H9 (cell line): Measurements from ENCODE around the gene UBAC2. TPM values are rescaled to one million over a fixed set of nuclear protein-coding genes. Genes with fewer than 3 reads are reported as not detected.

Source experiments
- DNase-seq: peaks from one replicate; pipeline ENCODE4 v3.0.0-alpha.2; 2017
- H2AFZ ChIP-seq: one replicate; pipeline ENCODE4 v1.6.1; 2013; ENCODE audit warnings: mild to moderate bottlenecking, low read length, control low read depth, moderate library complexity
- H2AK5ac ChIP-seq: 2 replicates; pipeline ENCODE4 v1.6.1; 2013; ENCODE audit warnings: low read length, control low read depth, mixed read lengths; ENCODE audit not compliant: insufficient read length
- H2BK120ac ChIP-seq: one replicate; pipeline ENCODE4 v1.6.1; 2013; ENCODE audit warnings: low read depth, mild to moderate bottlenecking, low read length, control low read depth, inconsistent platforms; ENCODE audit not compliant: poor library complexity, severe bottlenecking
- H2BK12ac ChIP-seq: 2 replicates; pipeline ENCODE4 v1.6.1; 2013; ENCODE audit warnings: low read length, control low read depth, mixed read lengths, low read depth; ENCODE audit not compliant: insufficient read length
- H2BK15ac ChIP-seq: 2 replicates; pipeline ENCODE4 v1.6.1; 2013; ENCODE audit warnings: low read depth, low read length, control low read depth
- H2BK20ac ChIP-seq: one replicate; pipeline ENCODE4 v1.6.1; 2013; ENCODE audit warnings: low read depth, mild to moderate bottlenecking, low read length, control low read depth, inconsistent platforms; ENCODE audit not compliant: poor library complexity, severe bottlenecking
- H2BK5ac ChIP-seq: 2 replicates; pipeline ENCODE4 v1.6.1; 2013; ENCODE audit warnings: low read length, control low read depth, mixed read lengths; ENCODE audit not compliant: insufficient read length
- H3K14ac ChIP-seq: 2 replicates; pipeline ENCODE4 v1.6.1; 2013; ENCODE audit warnings: low read length, control low read depth; ENCODE audit not compliant: insufficient read depth
- H3K18ac ChIP-seq: 2 replicates; pipeline ENCODE4 v1.6.1; 2013; ENCODE audit warnings: low read depth, mild to moderate bottlenecking, mixed read lengths, low read length, control low read depth; ENCODE audit not compliant: insufficient read length
- H3K23ac ChIP-seq: 2 replicates; pipeline ENCODE4 v1.6.1; 2013; ENCODE audit warnings: low read length, control low read depth, mixed read lengths, low read depth; ENCODE audit not compliant: insufficient read length
- H3K23me2 ChIP-seq: 2 replicates; pipeline ENCODE4 v1.6.1; 2013; ENCODE audit warnings: low read depth, mild to moderate bottlenecking, mixed read lengths, low read length, control low read depth; ENCODE audit not compliant: insufficient read length, poor library complexity, severe bottlenecking
- H3K27ac ChIP-seq: 2 replicates; pipeline ENCODE4 v1.5.1; 2013; ENCODE audit warnings: low read length, control low read depth, mixed read lengths, low read depth; ENCODE audit not compliant: insufficient read length
- H3K27me3 ChIP-seq: 2 replicates; pipeline ENCODE4 v1.6.1; 2013; ENCODE audit warnings: low read length, control low read depth, inconsistent platforms; ENCODE audit not compliant: insufficient read depth
- H3K4ac ChIP-seq: 2 replicates; pipeline ENCODE4 v1.6.1; 2013; ENCODE audit warnings: low read depth, mild to moderate bottlenecking, control low read depth, inconsistent platforms, low read length, moderate library complexity
- H3K4me1 ChIP-seq: 2 replicates; pipeline ENCODE4 v1.6.1; 2013; ENCODE audit warnings: low read length, control low read depth, inconsistent platforms; ENCODE audit not compliant: insufficient read depth
- H3K4me2 ChIP-seq: 2 replicates; pipeline ENCODE4 v1.6.1; 2013; ENCODE audit warnings: low read length, control low read depth, mixed read lengths; ENCODE audit not compliant: insufficient read length, insufficient read depth
- H3K56ac ChIP-seq: 2 replicates; pipeline ENCODE4 v1.6.1; 2013; ENCODE audit warnings: low read depth, mild to moderate bottlenecking, mixed read lengths, low read length, control low read depth; ENCODE audit not compliant: insufficient read length
- H3K79me1 ChIP-seq: 2 replicates; pipeline ENCODE4 v1.6.1; 2013; ENCODE audit warnings: low read depth, mild to moderate bottlenecking, moderate library complexity, low read length, control low read depth, inconsistent platforms; ENCODE audit not compliant: insufficient read depth, poor library complexity, severe bottlenecking
- H3K79me2 ChIP-seq: 2 replicates; pipeline ENCODE4 v1.6.1; 2013; ENCODE audit warnings: low read length, control low read depth, inconsistent platforms; ENCODE audit not compliant: insufficient read depth
- H3K9ac ChIP-seq: 2 replicates; pipeline ENCODE4 v1.6.1; 2013; ENCODE audit warnings: low read length, control low read depth, mixed read lengths; ENCODE audit not compliant: insufficient read length; ENCODE audit errors: extremely low read depth
- H3K9me3 ChIP-seq: one replicate; pipeline ENCODE4 v1.6.1; 2013; ENCODE audit warnings: low read depth, low read length, inconsistent platforms; ENCODE audit not compliant: control insufficient read depth
- H3T11ph ChIP-seq: one replicate; pipeline ENCODE4 v1.6.1; 2013; ENCODE audit warnings: mild to moderate bottlenecking, low read length, control low read depth, inconsistent platforms
- H4K20me1 ChIP-seq: one replicate; pipeline ENCODE4 v1.6.1; 2013; ENCODE audit not compliant: control insufficient read depth, insufficient read length, insufficient read depth
- H4K5ac ChIP-seq: 2 replicates; pipeline ENCODE4 v1.6.1; 2013; ENCODE audit warnings: low read depth, mild to moderate bottlenecking, mixed read lengths, low read length, control low read depth; ENCODE audit not compliant: insufficient read length
- H4K8ac ChIP-seq: replicated peaks from 2 replicates; pipeline ENCODE4 v1.6.1; 2013; ENCODE audit warnings: low read length, control low read depth, mixed read lengths, low read depth; ENCODE audit not compliant: insufficient read length
- H4K91ac ChIP-seq: 2 replicates; pipeline ENCODE4 v1.6.1; 2013; ENCODE audit warnings: low read depth, mild to moderate bottlenecking, moderate library complexity, mixed read lengths, low read length, control low read depth; ENCODE audit not compliant: insufficient read length
- H3K27ac Mint-ChIP-seq, 3 experiments: 2 replicates in 2 of 3; 3 replicates in 1 of 3; pipeline ENCODE4 v1.8.0; 2020 to 2021; ENCODE audit warnings: mixed read lengths in 3 of 3, mild to moderate bottlenecking in 1 of 3, moderate library complexity in 1 of 3
- H3K27me3 Mint-ChIP-seq: 2 replicates; pipeline ENCODE4 v1.8.0; 2021; ENCODE audit warnings: low read depth, mild to moderate bottlenecking, moderate library complexity, mixed read lengths
- H3K36me3 Mint-ChIP-seq, 3 experiments: 2 replicates in 2 of 3; 3 replicates in 1 of 3; pipeline ENCODE4 v1.8.0; 2020 to 2021; ENCODE audit warnings: low read depth in 3 of 3, mixed read lengths in 3 of 3; ENCODE audit not compliant: insufficient read depth in 1 of 3
- H3K4me1 Mint-ChIP-seq, 2 experiments: 2 replicates each; pipeline ENCODE4 v1.8.0; 2020; ENCODE audit warnings: mixed read lengths in 2 of 2
- H3K4me3 Mint-ChIP-seq, 2 experiments: 2 replicates in 1 of 2; 3 replicates in 1 of 2; pipeline ENCODE4 v1.8.0; 2020 to 2021; ENCODE audit warnings: mild to moderate bottlenecking in 2 of 2, mixed read lengths in 2 of 2, moderate library complexity in 1 of 2
- H3K9me3 Mint-ChIP-seq, 2 experiments: 2 replicates in 1 of 2; 3 replicates in 1 of 2; pipeline ENCODE4 v1.8.0; 2020; ENCODE audit warnings: mild to moderate bottlenecking in 2 of 2, mixed read lengths in 2 of 2, moderate library complexity in 1 of 2
- CTCF ChIP-seq: fragments of 200-600 bp; sonication (generic); conservative IDR thresholded peaks from 3 replicates; pipeline ENCODE4 v1.8.0; 2021; ENCODE audit warnings: antibody characterized with exemption, mild to moderate bottlenecking
- WGBS: extraction: QIAGEN DNeasy Blood & Tissue Kit; methylation state at CpG from one replicate; pipeline ENCODE4 v1.1.7; 2013; ENCODE audit warnings: missing lambda C conversion rate, low lambda C conversion rate, mixed read lengths; ENCODE audit not compliant: insufficient read length; ENCODE audit errors: extremely low coverage; 5-methylcytosine and 5-hydroxymethylcytosine counted together
- total RNA-seq: library from RNA; stranded (reverse); gene quantifications from 2 replicates; pipeline ENCODE4 v1.2.1, GENCODE V29; 2021

The UBAC2 gene
- total RNA-seq, 1 experiment from 2014 or later: 52.3 TPM

GRCh38 chr13:99362362-99362761 is 161.7 kb downstream of the UBAC2 start:
- H2BK20ac ChIP-seq: no peak overlapping the region
- H3K9ac ChIP-seq: no peak overlapping the region
- Mint-ChIP-seq H3K36me3 (peaks cover 10 to 17% (median 15%) of the 10 kb centered on the region in 3 experiments), H3K27ac (no peak overlapping the region), H3K4me1 (peaks cover 15 to 19% of the 10 kb centered on the region in 2 experiments), H3K27me3 (no peaks in the 10 kb centered on the region), H3K9me3 (no peaks in the 10 kb centered on the region), H3K4me3 (no peak overlapping the region)
- no peaks in the 10 kb centered on the region for H3K79me1 ChIP-seq
- H4K5ac ChIP-seq: no peak overlapping the region
- H3K23me2 ChIP-seq: no peaks in the 10 kb centered on the region
- no peak overlapping the region for H2BK15ac ChIP-seq
- no peaks in the 10 kb centered on the region for H3K9me3 ChIP-seq
- no peaks in the 10 kb centered on the region for H3K79me2 ChIP-seq
- no peak overlapping the region for H3K23ac ChIP-seq
- H3K14ac ChIP-seq: no peak overlapping the region
- no peak overlapping the region for H2AFZ ChIP-seq
- H3K27ac ChIP-seq: no peak overlapping the region
- H2AK5ac ChIP-seq: no peak overlapping the region
- no peak for TF ChIP-seq CTCF
- no peaks in the 10 kb centered on the region for H4K20me1 ChIP-seq
- WGBS: no CpG with 5 or more reads among the region's 1 CpG
- no peak overlapping the region for H2BK5ac ChIP-seq
- H2BK120ac ChIP-seq: no peak overlapping the region
- no peak overlapping the region for H4K91ac ChIP-seq
- H3K4me2 ChIP-seq: no peak overlapping the region
- H3K4me1 ChIP-seq: no peaks in the 10 kb centered on the region; the same call in 1 of the 2 replicates
- H3K18ac ChIP-seq: no peak overlapping the region
- DNase-seq: no peak
- H2BK12ac ChIP-seq: no peak overlapping the region
- no peak overlapping the region for H3K56ac ChIP-seq
- H3K27me3 ChIP-seq: no peaks in the 10 kb centered on the region
- H3T11ph ChIP-seq: no peak overlapping the region
- no peak overlapping the region for H4K8ac ChIP-seq
- no peak overlapping the region for H3K4ac ChIP-seq
